Skin epidermis (tissue), 12 donors: ENCODE data around the gene IFNA10.
"Not testable (repeated sequence)": the region's sequence is repeated elsewhere in the genome, so short reads cannot be mapped to it uniquely, and the experiment has no call there.

Source experiments
- H3K27ac ChIP-seq, 21 experiments: fragments of 200-600 bp; sonication (generic) in 11 of 21; one replicate each; pipeline ENCODE4 v1.5.0; 2020; ENCODE audit warnings: mild to moderate bottlenecking in 3 of 21, inconsistent platforms in 2 of 21, moderate library complexity in 2 of 21
- H3K4me3 ChIP-seq, 7 experiments: fragments of 200-600 bp; sonication (generic) in 2 of 7; one replicate each; pipeline ENCODE4 v1.5.0; 2020; ENCODE audit warnings: inconsistent platforms in 2 of 7, mild to moderate bottlenecking in 2 of 7, moderate library complexity in 1 of 7

The IFNA10 gene

GRCh38 chr9:21207043-21207442 lies at the start of gene IFNA10:
IFNA10 (minus strand) TSS chr9:21207143; CDS start chr9:21207097, 46 bp downstream.
- H3K4me3 ChIP-seq, H3K27ac ChIP-seq: not testable (repeated sequence)

GRCh38 chr9:21255538-21256212 lies 48.7 kb upstream of the IFNA10 start:
- H3K27ac ChIP-seq, result no peak overlapping the region

GRCh38 chr9:21252721-21253547 lies 46.0 kb upstream of the IFNA10 start:
- H3K4me3 ChIP-seq, result no peak overlapping the region
- no peak overlapping the region for H3K27ac ChIP-seq

More at GRCh38 chr9:21255538-21256212, 48.7 kb upstream of the IFNA10 start:
- H3K4me3 ChIP-seq, result no peak overlapping the region

- Histone ChIP-seq H3K4me3 (no peak overlapping the region), H3K27ac (no peak overlapping the region)
Observed at GRCh38 chr9:21251638-21252037, 44.7 kb upstream of the IFNA10 start.

DNA sequence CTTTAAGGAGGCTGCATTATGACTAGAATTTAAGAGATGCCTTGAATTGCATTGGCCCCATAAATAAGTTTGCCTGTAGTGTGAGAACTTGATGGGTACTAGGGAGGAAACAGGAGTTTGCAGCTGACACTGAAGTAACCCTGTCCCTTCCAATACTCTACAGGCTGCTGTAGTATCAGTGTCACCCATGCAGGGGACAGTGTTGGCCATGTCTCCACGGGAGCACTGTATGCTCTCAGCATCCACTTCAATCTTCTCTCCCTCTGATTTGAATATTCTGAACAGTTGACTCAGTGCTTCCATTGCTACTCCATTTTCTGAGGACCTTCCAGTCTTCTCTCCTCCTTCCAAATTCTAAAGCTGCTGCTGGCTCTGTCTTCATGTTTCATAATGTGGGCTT lies 44.2 kb upstream of the IFNA10 start:
- H3K27ac ChIP-seq, result no peak overlapping the region
- no peak overlapping the region for H3K4me3 ChIP-seq

DNA sequence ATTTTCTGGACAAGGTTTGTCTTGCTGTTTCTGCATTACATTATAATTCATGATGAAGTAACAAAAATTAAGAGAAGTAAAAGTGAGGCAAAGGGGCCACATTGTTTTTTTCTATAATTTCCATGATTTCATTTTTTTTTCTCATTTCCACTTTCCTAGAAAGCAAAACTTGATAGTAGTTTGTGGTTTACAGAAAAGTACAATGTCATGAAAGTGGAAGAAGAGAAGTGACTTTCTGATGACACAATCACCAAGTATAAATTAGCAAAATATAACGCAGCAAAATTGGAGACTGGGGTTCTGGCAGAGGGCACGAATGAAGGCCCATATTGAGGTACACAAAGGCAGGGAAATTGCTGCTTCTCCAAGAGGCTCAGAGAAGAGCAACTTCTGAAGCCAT lies 37.9 kb upstream of the IFNA10 start:
- H3K4me3 ChIP-seq, result no peak overlapping the region

DNA sequence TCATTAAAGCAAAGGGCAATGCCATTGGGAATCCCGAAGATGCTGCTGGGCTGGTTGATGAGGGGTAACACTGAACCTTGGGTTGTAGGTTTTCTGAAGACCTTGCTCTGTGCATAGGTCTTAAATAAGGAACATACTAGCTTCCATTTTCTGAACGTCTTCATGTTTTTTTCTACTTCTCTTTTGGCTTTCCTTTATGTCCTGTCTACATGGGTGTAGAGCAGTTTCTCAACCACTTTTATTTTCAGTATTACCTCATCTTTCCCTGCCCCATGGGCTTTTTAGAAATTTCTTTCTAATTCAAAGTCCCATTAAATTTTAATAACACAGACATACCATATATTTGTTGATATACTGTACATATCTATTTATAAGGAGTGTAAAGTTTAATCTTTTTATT lies 33.0 kb upstream of the IFNA10 start, which contains the start of gene IFNA14:
IFNA14 (minus strand) TSS at position 95 of the 400 bp plus-strand sequence; CDS start at position 25, 70 bp downstream.
- no peak within 1 kb of the TSS for H3K4me3 ChIP-seq
- H3K27ac ChIP-seq, result no peak within 1 kb of the TSS

More for the DNA sequence above, 37.9 kb upstream of the IFNA10 start:
- H3K27ac ChIP-seq, result no peak overlapping the region

DNA sequence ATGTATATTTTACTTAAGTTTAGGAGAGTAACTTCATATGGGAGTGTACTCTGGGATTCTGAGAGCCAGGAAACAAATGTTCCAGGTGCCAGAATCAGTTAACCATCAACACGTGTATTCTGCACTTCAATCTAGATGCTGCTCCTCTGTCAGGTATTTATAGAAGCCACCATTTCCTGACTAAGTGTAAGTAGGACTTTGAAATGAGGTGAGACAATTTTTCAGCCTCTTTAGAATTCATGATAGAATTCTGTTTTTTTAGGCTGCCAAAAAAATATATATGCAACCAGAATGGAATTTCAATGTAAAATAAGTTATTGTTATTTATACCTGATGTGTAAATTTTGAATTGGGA lies 29.4 kb upstream of the IFNA10 start:
- not testable (repeated sequence) for H3K27ac ChIP-seq, H3K4me3 ChIP-seq

GRCh38 chr9:21235468-21236359 lies 28.8 kb upstream of the IFNA10 start:
- not testable (repeated sequence) for H3K4me3 ChIP-seq

GRCh38 chr9:21234153-21234687 lies 27.3 kb upstream of the IFNA10 start:
- H3K4me3 ChIP-seq, result no peak overlapping the region
- no peak overlapping the region for H3K27ac ChIP-seq

More at GRCh38 chr9:21235468-21236359, 28.8 kb upstream of the IFNA10 start:
- not testable (repeated sequence) for H3K27ac ChIP-seq

DNA sequence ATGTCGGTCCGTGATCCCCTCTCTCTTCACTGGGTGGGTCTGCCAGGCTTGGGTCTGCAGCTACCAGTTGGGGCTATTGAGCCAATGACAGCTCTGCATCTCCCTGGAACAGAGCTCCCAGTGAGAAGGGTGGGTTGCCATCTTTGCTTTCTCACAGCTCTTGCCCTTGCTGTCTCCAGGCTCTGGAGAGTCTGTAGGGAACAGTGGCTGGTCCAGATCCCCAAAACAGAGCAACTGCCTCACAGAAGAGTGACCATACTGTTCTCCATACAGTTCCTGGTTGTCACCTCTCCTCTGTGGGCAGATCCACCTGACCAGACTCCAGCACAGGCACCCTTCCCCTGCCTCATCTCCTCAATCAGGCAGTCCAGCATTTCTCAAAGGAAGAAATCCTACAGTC lies 26.3 kb upstream of the IFNA10 start:
- no peak overlapping the region for H3K4me3 ChIP-seq
- no peak overlapping the region for H3K27ac ChIP-seq

GRCh38 chr9:21228122-21228521 lies 21.2 kb upstream of the IFNA10 start, which contains the start of gene IFNA17:
IFNA17 (minus strand) TSS chr9:21228222; CDS start chr9:21228173, 49 bp downstream.
- Histone ChIP-seq H3K27ac (no peak within 1 kb of the TSS), H3K4me3 (no peak within 1 kb of the TSS)

DNA sequence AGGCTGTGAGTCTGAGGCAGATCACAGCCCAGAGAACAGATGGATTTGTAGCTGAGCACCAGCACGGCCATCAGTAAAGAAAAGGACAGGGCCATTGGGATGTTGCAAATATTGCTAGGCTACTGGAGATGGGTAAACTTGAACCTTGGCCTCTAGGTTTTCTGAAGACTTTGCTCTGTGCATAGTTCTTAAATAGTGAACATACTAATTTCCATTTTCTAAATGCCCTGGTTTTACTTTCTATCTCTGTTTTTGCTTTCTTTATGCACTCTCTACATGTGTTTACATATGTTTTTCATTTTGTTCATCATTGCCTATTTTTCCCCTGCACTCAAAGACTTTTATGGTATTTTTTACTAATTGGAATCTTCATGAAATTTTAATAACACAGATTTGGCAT lies 10.3 kb upstream of the IFNA10 start, which contains the start of gene IFNA16:
IFNA16 (minus strand) TSS at position 101 of the 400 bp plus-strand sequence; CDS start at position 95, 6 bp downstream.
- not testable (repeated sequence) for H3K27ac ChIP-seq, H3K4me3 ChIP-seq

DNA sequence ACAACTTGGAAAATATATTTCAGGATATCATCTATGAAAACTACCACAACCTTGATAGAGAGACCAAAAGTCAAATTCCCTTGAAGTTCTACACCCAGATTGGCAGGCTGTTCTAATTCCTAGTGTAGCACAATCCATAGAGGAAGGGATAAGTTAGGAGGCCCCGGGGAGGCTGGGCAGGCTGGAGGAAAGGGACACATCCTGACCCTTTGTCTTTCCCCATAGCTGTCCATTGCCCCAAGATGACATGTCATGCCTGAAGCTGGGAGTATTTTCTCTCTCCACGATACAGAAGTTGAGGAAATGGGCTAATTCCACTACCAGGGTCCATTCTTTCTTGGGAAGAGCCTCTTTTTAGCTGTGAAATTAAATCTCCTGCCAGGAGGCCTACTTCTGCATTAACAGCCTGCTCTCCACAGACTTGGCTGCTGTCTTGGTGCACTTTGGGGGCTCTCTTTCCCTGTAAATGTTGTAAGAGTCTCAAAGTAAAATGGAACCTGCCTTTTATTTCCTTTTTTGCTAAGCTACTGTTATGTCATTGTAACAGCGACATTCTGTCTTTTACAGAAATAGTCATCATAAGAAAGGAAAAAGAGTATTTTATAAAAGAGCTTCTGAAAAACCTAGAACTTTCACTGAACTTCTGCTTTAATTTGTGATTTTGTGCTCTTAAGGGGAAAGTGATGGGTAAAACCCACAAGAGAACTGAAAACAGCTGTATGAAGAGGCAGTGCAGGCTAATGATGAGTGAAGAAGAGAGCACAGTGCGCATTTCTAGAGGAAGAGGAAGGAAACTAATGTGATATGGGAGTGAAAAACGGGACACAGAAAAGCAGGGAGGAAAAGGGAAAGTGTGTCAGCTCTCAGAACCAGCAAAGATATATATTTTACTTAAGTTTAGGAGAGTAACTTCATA lies 6.7 kb upstream of the IFNA10 start:
- not testable (repeated sequence) for H3K27ac ChIP-seq, H3K4me3 ChIP-seq

DNA sequence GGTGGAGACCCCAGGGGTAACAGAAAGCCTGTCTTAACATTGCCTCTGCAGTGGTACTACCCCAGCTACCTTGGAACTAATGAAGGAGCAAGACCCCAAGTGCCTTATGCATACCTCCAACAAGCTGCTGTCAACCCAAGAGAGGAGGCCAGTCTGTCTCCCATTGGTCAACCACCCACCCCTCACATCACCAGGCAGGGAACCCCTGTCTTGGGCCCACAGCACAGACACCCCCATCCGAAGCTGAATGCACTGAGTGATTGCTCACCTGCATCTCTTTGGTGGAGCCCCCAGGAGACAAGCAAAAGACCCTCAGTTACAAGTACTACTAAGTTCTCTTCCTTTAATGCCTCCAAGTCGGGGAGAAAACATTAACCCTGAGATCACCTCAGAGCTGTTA lies 5.2 kb upstream of the IFNA10 start:
- H3K4me3 ChIP-seq, H3K27ac ChIP-seq: not testable (repeated sequence)

- not testable (repeated sequence) for H3K4me3 ChIP-seq, H3K27ac ChIP-seq
Observed at GRCh38 chr9:21210782-21211181, 3.8 kb upstream of the IFNA10 start.

DNA sequence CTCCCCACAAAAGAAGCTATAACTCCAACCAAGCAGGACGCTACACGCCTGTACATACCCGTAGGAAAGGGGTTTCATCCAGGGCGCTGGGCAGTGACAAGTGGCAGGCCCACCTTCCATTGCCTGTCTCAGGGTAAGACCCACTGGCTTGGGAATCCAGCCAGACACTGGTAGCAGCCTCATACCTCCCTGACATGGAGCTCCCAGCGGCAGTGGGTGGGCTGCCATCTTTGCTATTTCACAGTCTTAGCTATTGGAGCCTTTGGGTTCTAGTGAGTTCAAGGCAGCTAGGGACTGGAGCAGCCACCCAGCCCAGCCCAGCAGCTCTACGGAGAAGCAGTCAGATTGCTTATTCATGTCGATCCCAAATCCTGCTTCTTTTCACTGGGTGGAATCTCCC lies 3.4 kb upstream of the IFNA10 start:
- H3K27ac ChIP-seq, result no peak overlapping the region
- H3K4me3 ChIP-seq, result no peak overlapping the region

- Histone ChIP-seq H3K4me3 (no peak overlapping the region), H3K27ac (no peak overlapping the region)
Observed at GRCh38 chr9:21205204-21205603, 1.7 kb downstream of the IFNA10 start.

DNA sequence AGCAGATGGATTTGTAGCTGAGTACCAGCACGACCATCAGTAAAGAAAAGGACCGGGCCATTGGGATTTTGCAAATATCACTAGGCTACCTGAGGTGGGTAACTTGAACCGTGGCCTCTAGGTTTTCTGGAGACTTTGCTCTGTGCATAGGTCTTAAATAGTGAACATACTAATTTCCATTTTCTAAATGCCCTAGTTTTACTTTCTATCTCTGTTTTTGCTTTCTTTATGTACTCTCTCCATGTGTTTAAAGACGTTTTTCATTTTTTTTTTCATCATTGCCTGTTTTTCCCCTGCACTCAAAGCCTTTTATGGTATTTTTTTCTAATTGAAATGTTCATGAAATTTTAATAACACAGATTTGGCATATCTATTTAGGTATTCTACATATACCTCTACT lies 4.8 kb downstream of the IFNA10 start, which contains the start of gene IFNA7:
IFNA7 (minus strand) TSS at position 101 of the 400 bp plus-strand sequence; CDS start at position 61, 40 bp downstream.
- not testable (repeated sequence) for H3K4me3 ChIP-seq, H3K27ac ChIP-seq
